Superior temporal gyrus (tissue), 1 donor: Measurements from ENCODE around the gene CPN1.
"Not testable (repeated sequence)": the region's sequence is repeated elsewhere in the genome, so short reads cannot be mapped to it uniquely, and the experiment has no call there.

Source experiments
- DNase-seq: peaks from one replicate; pipeline ENCODE4 v3.0.0-alpha.2; 2016; ENCODE audit errors: extremely low spot score

The CPN1 gene

GRCh38 chr10:100081075-100082001 is at the start of gene CPN1:
Gene CPN1 (minus strand): TSS chr10:100081869. CDS start chr10:100081625, 244 bp downstream.
- DNase-seq = no peak

GRCh38 chr10:100130831-100131230 is 49.2 kb upstream of the CPN1 start:
- no peak for DNase-seq

- no peak for DNase-seq
Observed at GRCh38 chr10:100129424-100129823, 47.8 kb upstream of the CPN1 start.

- DNase-seq = no peak
Observed at GRCh38 chr10:100128951-100129350, 47.3 kb upstream of the CPN1 start.

GRCh38 chr10:100125335-100125734 is 43.7 kb upstream of the CPN1 start:
- not testable (repeated sequence) for DNase-seq

GRCh38 chr10:100124097-100124496 is 42.4 kb upstream of the CPN1 start:
- DNase-seq = no peak

GRCh38 chr10:100122780-100123179 is 41.1 kb upstream of the CPN1 start:
- no peak for DNase-seq

GRCh38 chr10:100120550-100120949 is 38.9 kb upstream of the CPN1 start:
- no peak for DNase-seq

GRCh38 chr10:100119726-100120125 is 38.1 kb upstream of the CPN1 start:
- DNase-seq = no peak

- DNase-seq = no peak
Observed at GRCh38 chr10:100114976-100115770, 33.5 kb upstream of the CPN1 start.

- no peak for DNase-seq
Observed at GRCh38 chr10:100114460-100114859, 32.8 kb upstream of the CPN1 start.

- DNase-seq = no peak
Observed at GRCh38 chr10:100109670-100110069, 28.0 kb upstream of the CPN1 start.

- DNase-seq = no peak
Observed at GRCh38 chr10:100106865-100107264, 25.2 kb upstream of the CPN1 start.

- no peak for DNase-seq
Observed at GRCh38 chr10:100104300-100104699, 22.6 kb upstream of the CPN1 start.

GRCh38 chr10:100103581-100103980 is 21.9 kb upstream of the CPN1 start:
- no peak for DNase-seq

- no peak for DNase-seq
Observed at GRCh38 chr10:100101192-100102076, 19.8 kb upstream of the CPN1 start.

- no peak for DNase-seq
Observed at GRCh38 chr10:100100651-100101184, 19.0 kb upstream of the CPN1 start.

GRCh38 chr10:100089241-100089640 is 7.6 kb upstream of the CPN1 start:
- DNase-seq = no peak

- not testable (repeated sequence) for DNase-seq
Observed at GRCh38 chr10:100086708-100087107, 5.0 kb upstream of the CPN1 start.

- no peak for DNase-seq
Observed at GRCh38 chr10:100085596-100085995, 3.9 kb upstream of the CPN1 start.

- DNase-seq = no peak
Observed at GRCh38 chr10:100083623-100084022, 2.0 kb upstream of the CPN1 start.
